HepG2 (cell line): ENCODE measurements around the gene CARD19. TPM values are rescaled to one million over a fixed set of nuclear protein-coding genes. Genes with fewer than 3 reads are reported as not detected.

Experiments used
- ATAC-seq: fragments of 200-7000 bp; cut with Tn5 transposase; 3 replicates; pipeline ENCODE4 v1.9.1; 2020; ENCODE audit warnings: mild to moderate bottlenecking, moderate library complexity
- BruUV-seq: library from RNA; stranded (reverse); fragments of 400-500 nt; replicated peaks from 2 replicates; lab custom pipeline; 2021; lab: Mats Ljungman, UMichigan
- CTCF ChIA-PET: fragments of 300-600 bp; formaldehyde crosslinking; extraction: SDS; loops from one replicate; lab custom pipeline; 2021; ENCODE audit warnings: low total read pairs, inconsistent platforms, low intra/inter-chr PET ratio; lab: Yijun Ruan, JAX
- POLR2A ChIA-PET: fragments of 350-600 bp; sonication (Branson Sonifier 250); formaldehyde crosslinking; loops from one replicate; lab custom pipeline; 2020; ENCODE audit warnings: antibody characterized with exemption, inconsistent platforms; lab: Yijun Ruan, JAX
- DNase-seq: peaks from one replicate; pipeline ENCODE4 v3.0.0-alpha.2; 2015; ENCODE audit warnings: low spot score
- FAIRE-seq: peaks from 3 replicates; lab custom pipeline; 2011; peaks lifted over from hg19 to GRCh38; lab: Jason Lieb, UNC
- H2AFZ ChIP-seq: one replicate; pipeline ENCODE4 v1.6.1; 2011; ENCODE audit warnings: low read length, inconsistent platforms
- H3K27ac ChIP-seq: fragments of 300-600 bp; 3 replicates; pipeline ENCODE4 v1.8.0; 2011; ENCODE audit warnings: mixed run types, mild to moderate bottlenecking, mixed read lengths, low read length, inconsistent platforms; ENCODE audit not compliant: insufficient read depth; ENCODE audit errors: extremely low read length
- H3K27me3 ChIP-seq, 2 experiments: fragments of 200-600 bp in 1 of 2; 2 replicates in 1 of 2; 3 replicates in 1 of 2; pipeline versions ENCODE4 v1.6.0 to v1.8.0; 2011; ENCODE audit warnings: low read length in 2 of 2, mild to moderate bottlenecking in 2 of 2, moderate library complexity in 2 of 2, inconsistent platforms in 1 of 2; ENCODE audit not compliant: insufficient read depth in 2 of 2, control insufficient read depth in 1 of 2
- H3K36me3 ChIP-seq, 2 experiments: fragments of 200-600 bp in 1 of 2; replicated peaks in 1 of 2; 2 replicates in 1 of 2; 3 replicates in 1 of 2; pipeline versions ENCODE4 v1.5.1 to v1.8.0; 2011; ENCODE audit warnings: low read length in 2 of 2, inconsistent platforms in 1 of 2; ENCODE audit not compliant: insufficient read depth in 2 of 2, control insufficient read depth in 1 of 2
- H3K4me1 ChIP-seq: 2 replicates; pipeline ENCODE4 v1.5.1; 2012; ENCODE audit warnings: low read length, inconsistent platforms; ENCODE audit not compliant: insufficient read depth
- H3K4me2 ChIP-seq: 2 replicates; pipeline ENCODE4 v1.6.0; 2011; ENCODE audit warnings: low read depth, low read length, inconsistent platforms
- H3K4me3 ChIP-seq, 3 experiments: fragments of 200-600 bp in 1 of 3; sonication (generic), shearing (Covaris generic) in 1 of 3; replicated peaks in 1 of 3; 2 replicates each; pipeline ENCODE4 v1.5.1; 2011 to 2016; ENCODE audit warnings: low read length in 3 of 3, inconsistent platforms in 2 of 3, low read depth in 2 of 3, mild to moderate bottlenecking in 2 of 3, control low read depth in 1 of 3, mixed read lengths in 1 of 3; ENCODE audit not compliant: insufficient read depth in 1 of 3
- H3K79me2 ChIP-seq: one replicate; pipeline ENCODE4 v1.6.1; 2011; ENCODE audit warnings: low read length, inconsistent platforms; ENCODE audit not compliant: insufficient read depth
- H3K9ac ChIP-seq: 2 replicates; pipeline ENCODE4 v1.6.0; 2011; ENCODE audit warnings: mild to moderate bottlenecking, low read depth, low read length, inconsistent platforms; ENCODE audit not compliant: insufficient read depth
- H3K9me3 ChIP-seq: 2 replicates; pipeline ENCODE4 v1.5.1; 2012; ENCODE audit warnings: mild to moderate bottlenecking, low read length
- H4K20me1 ChIP-seq: 2 replicates; pipeline ENCODE4 v1.6.0; 2011; ENCODE audit warnings: inconsistent platforms, mild to moderate bottlenecking, low read length, moderate library complexity; ENCODE audit not compliant: insufficient read depth
- GTF2F1 ChIP-seq: fragments of 150-350 bp; IDR thresholded peaks from 2 replicates; pipeline ENCODE4 v1.6.1; 2014; ENCODE audit warnings: low read length
- NFKBIZ ChIP-seq: IDR thresholded peaks from 2 replicates; pipeline ENCODE4 v1.6.1; 2018; ENCODE audit warnings: missing genetic modification reagents, missing compliant biosample characterization
- RCOR2 ChIP-seq: IDR thresholded peaks from 2 replicates; pipeline ENCODE4 v1.6.1; 2016; ENCODE audit warnings: missing biosample characterization, missing genetic modification reagents
- SIN3B ChIP-seq: fragments of 150-350 bp; IDR thresholded peaks from 2 replicates; pipeline ENCODE4 v1.6.1; 2014; ENCODE audit warnings: low read length
- TCF7 ChIP-seq: sonication (generic); IDR thresholded peaks from 2 replicates; pipeline ENCODE4 v1.6.1; 2016; ENCODE audit warnings: antibody characterized with exemption, low read depth
- ZBTB21 ChIP-seq: sonication (generic); formaldehyde crosslinking; IDR thresholded peaks from 2 replicates; pipeline ENCODE4 v1.4.0; 2020; ENCODE audit warnings: missing genetic modification reagents
- ZNF160 ChIP-seq: sonication (generic); formaldehyde crosslinking; IDR thresholded peaks from 2 replicates; pipeline ENCODE4 v1.8.0; 2022; ENCODE audit warnings: mild to moderate bottlenecking, inconsistent platforms, missing genetic modification reagents
- ZNF574 ChIP-seq: sonication (generic); formaldehyde crosslinking; IDR thresholded peaks from 2 replicates; pipeline ENCODE4 v1.4.0; 2020; ENCODE audit warnings: missing genetic modification reagents
- ZNF781 ChIP-seq: sonication (generic); formaldehyde crosslinking; IDR thresholded peaks from 2 replicates; pipeline ENCODE4 v1.5.1; 2020; ENCODE audit warnings: borderline replicate concordance, mild to moderate bottlenecking, missing genetic modification reagents; ENCODE audit errors: not compliant biosample characterization
- WGBS: methylation state at CpG from one replicate; pipeline ENCODE4 v1.1.6; 2017; ENCODE audit warnings: low lambda C conversion rate; 5-methylcytosine and 5-hydroxymethylcytosine counted together
- in situ Hi-C: cut with HindIII; loops from 2 replicates; pipeline ENCODE4 v1.10.0; 2017; ENCODE audit warnings: low pct_unique_long_range_greater_than_20kb; ENCODE audit not compliant: extremely low pct_ligation_motif_present
- intact Hi-C: fragments of 100-400 bp; cut with micrococcal nuclease; formaldehyde crosslinking; loops from one replicate; pipeline ENCODE4 v1.10.0; 2022; ENCODE audit not compliant: unreplicated experiment
- polyA plus RNA-seq, 8 experiments: library from polyadenylated mRNA; depleted of rRNA in 3 of 8; stranded (reverse) in 7 of 8; unstranded in 1 of 8; fragments of >200 nt; fragmentation: Illumina TruSeq in 4 of 8; extraction: Trizol in 4 of 8; gene quantifications; 2 replicates each; pipeline versions ENCODE4 v1.2.1 to v1.2.3, GENCODE V29; 2011 to 2016; ENCODE audit warnings: low read depth in 4 of 8, missing spikeins in 1 of 8, mixed read lengths in 1 of 8; ENCODE audit not compliant: insufficient read depth in 1 of 8
- total RNA-seq, 5 experiments: library from RNA; depleted of rRNA; stranded (reverse); fragments of >200 nt; fragmentation: Illumina TruSeq; extraction: Trizol; gene quantifications; 2 replicates each; pipeline ENCODE4 v1.2.3, GENCODE V29; 2016; ENCODE audit warnings: low read depth in 1 of 5
- TF ChIP-seq, protein P1 (sequence below): fragments of 450-650 bp; IDR thresholded peaks from 2 replicates; pipeline ENCODE4 v1.6.1; 2017; ENCODE audit warnings: mild to moderate bottlenecking
- TF ChIP-seq, protein P2 (sequence below): sonication (generic); formaldehyde crosslinking; IDR thresholded peaks from 2 replicates; pipeline ENCODE4 v1.4.0; 2020; ENCODE audit warnings: mild to moderate bottlenecking, missing genetic modification reagents
- TF ChIP-seq, protein P3 (sequence below): sonication (generic); IDR thresholded peaks from 2 replicates; pipeline ENCODE4 v1.6.1; 2016; ENCODE audit warnings: low read depth, borderline replicate concordance
- TF ChIP-seq, protein P4 (sequence below): fragments of 450-650 bp; IDR thresholded peaks from 2 replicates; pipeline ENCODE4 v1.6.1; 2016
- TF ChIP-seq, protein P5 (sequence below): sonication (generic); formaldehyde crosslinking; IDR thresholded peaks from 2 replicates; pipeline ENCODE4 v1.5.1; 2020; ENCODE audit warnings: mild to moderate bottlenecking, missing genetic modification reagents, moderate library complexity

The CARD19 gene
- total and polyA plus RNA-seq, 2 of the 13 experiments (the other 11 are each of a cell fraction or from before 2014, with no cell fraction given): 18.4 to 47.2 TPM

- TF ChIP-seq, protein P1, sequence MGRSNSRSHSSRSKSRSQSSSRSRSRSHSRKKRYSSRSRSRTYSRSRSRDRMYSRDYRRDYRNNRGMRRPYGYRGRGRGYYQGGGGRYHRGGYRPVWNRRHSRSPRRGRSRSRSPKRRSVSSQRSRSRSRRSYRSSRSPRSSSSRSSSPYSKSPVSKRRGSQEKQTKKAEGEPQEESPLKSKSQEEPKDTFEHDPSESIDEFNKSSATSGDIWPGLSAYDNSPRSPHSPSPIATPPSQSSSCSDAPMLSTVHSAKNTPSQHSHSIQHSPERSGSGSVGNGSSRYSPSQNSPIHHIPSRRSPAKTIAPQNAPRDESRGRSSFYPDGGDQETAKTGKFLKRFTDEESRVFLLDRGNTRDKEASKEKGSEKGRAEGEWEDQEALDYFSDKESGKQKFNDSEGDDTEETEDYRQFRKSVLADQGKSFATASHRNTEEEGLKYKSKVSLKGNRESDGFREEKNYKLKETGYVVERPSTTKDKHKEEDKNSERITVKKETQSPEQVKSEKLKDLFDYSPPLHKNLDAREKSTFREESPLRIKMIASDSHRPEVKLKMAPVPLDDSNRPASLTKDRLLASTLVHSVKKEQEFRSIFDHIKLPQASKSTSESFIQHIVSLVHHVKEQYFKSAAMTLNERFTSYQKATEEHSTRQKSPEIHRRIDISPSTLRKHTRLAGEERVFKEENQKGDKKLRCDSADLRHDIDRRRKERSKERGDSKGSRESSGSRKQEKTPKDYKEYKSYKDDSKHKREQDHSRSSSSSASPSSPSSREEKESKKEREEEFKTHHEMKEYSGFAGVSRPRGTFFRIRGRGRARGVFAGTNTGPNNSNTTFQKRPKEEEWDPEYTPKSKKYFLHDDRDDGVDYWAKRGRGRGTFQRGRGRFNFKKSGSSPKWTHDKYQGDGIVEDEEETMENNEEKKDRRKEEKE: no peak
- TF ChIP-seq, protein P2, sequence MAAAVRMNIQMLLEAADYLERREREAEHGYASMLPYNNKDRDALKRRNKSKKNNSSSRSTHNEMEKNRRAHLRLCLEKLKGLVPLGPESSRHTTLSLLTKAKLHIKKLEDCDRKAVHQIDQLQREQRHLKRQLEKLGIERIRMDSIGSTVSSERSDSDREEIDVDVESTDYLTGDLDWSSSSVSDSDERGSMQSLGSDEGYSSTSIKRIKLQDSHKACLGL: no peak
These were observed 18.6 kb upstream of the CARD19 start (continued) for GRCh38 chr9:93077367-93077766.

- peaks cover 8% of the 10 kb centered on the region; the same call in 1 of the 2 replicates for H3K4me1 ChIP-seq
- no peak overlapping the region for H3K27ac ChIP-seq
- no peaks in the 10 kb centered on the region for H3K79me2 ChIP-seq
- H2AFZ ChIP-seq: no peak overlapping the region
- no peak overlapping the region for H3K9ac ChIP-seq
- intact Hi-C loops (no loop called here), in situ Hi-C loops (no loop called here)
- FAIRE-seq (no peak), ATAC-seq (no peak), DNase-seq (no peak)
- no peaks in the 10 kb centered on the region for H3K27me3 ChIP-seq
- no TSS peak for BruUV-seq
- WGBS: 75% methylated on average over 11 of the region's 16 CpGs
- no peak overlapping the region for H3K4me2 ChIP-seq
- H3K4me3 ChIP-seq: no peak overlapping the region
- CTCF ChIA-PET: no interaction called here
- no peaks in the 10 kb centered on the region for H3K36me3 ChIP-seq
- H4K20me1 ChIP-seq: no peaks in the 10 kb centered on the region
- POLR2A ChIA-PET: no interaction called here
- H3K9me3 ChIP-seq: no peaks in the 10 kb centered on the region
- TF ChIP-seq SIN3B (no peak), ZBTB21 (CRISPR knock-in tag) (no peak), RCOR2 (CRISPR knock-in tag) (no peak), ZNF160 (no peak), ZNF781 (CRISPR knock-in tag) (no peak), GTF2F1 (no peak), TCF7 (no peak), ZNF574 (CRISPR knock-in tag) (no peak), NFKBIZ (CRISPR knock-in tag) (no peak)
- TF ChIP-seq, protein P3, sequence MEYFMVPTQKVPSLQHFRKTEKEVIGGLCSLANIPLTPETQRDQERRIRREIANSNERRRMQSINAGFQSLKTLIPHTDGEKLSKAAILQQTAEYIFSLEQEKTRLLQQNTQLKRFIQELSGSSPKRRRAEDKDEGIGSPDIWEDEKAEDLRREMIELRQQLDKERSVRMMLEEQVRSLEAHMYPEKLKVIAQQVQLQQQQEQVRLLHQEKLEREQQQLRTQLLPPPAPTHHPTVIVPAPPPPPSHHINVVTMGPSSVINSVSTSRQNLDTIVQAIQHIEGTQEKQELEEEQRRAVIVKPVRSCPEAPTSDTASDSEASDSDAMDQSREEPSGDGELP: no peak
- TF ChIP-seq, protein P4, sequence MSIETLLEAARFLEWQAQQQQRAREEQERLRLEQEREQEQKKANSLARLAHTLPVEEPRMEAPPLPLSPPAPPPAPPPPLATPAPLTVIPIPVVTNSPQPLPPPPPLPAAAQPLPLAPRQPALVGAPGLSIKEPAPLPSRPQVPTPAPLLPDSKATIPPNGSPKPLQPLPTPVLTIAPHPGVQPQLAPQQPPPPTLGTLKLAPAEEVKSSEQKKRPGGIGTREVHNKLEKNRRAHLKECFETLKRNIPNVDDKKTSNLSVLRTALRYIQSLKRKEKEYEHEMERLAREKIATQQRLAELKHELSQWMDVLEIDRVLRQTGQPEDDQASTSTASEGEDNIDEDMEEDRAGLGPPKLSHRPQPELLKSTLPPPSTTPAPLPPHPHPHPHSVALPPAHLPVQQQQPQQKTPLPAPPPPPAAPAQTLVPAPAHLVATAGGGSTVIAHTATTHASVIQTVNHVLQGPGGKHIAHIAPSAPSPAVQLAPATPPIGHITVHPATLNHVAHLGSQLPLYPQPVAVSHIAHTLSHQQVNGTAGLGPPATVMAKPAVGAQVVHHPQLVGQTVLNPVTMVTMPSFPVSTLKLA: no peak
- TF ChIP-seq, protein P5, sequence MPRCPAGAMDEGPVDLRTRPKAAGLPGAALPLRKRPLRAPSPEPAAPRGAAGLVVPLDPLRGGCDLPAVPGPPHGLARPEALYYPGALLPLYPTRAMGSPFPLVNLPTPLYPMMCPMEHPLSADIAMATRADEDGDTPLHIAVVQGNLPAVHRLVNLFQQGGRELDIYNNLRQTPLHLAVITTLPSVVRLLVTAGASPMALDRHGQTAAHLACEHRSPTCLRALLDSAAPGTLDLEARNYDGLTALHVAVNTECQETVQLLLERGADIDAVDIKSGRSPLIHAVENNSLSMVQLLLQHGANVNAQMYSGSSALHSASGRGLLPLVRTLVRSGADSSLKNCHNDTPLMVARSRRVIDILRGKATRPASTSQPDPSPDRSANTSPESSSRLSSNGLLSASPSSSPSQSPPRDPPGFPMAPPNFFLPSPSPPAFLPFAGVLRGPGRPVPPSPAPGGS: no peak
These were observed 18.2 kb upstream of the CARD19 start for GRCh38 chr9:93077811-93078210.
